ENCODE measurements around the gene AFTPH. TPM values are rescaled to one million over a fixed set of nuclear protein-coding genes. Genes with fewer than 3 reads are reported as not detected.

AFTPH gene
- total and polyA plus RNA-seq, 8 donors, result 16.1 to 35.4 (median 19.6) TPM

DNA sequence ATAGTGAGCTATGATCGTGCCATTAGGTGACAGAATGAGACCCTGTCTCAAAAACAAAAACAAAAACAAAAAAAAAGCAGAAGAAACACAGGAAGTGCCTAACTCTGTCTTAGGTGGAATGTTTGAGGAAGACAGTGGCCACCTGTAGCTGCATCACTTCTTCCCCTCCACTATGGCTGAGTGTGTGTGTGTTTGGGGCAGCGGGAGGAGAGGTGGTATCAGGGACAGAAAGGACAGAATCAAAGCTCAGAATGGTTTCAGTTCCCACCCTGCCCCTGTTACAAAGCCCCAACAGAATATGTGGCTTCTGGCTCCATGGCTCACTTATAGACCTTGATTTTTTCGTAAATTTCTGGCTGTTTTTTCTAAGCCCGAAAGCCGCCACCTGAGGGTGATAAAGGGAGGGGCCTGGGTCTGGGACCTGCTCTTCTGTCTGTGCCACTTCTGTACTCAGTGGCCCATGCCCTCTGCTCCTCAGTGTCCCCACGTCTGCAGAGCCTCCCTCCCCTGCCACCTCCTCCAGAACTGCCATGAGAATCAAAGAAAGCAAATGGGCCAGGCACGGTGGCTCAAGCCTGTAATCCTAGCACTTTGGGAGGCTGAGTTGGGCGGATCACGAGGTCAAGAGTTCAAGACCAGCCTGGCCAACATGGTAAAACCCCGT, 102.2 kb downstream of the AFTPH start:
- no peaks in the 10 kb centered on the region for H3K9me3 ChIP-seq
- no peaks in the 10 kb centered on the region for H3K36me3 ChIP-seq
- no peak for DNase-seq
- intact Hi-C loops (cut with DNase I), result no loop called here
- H3K4me3 ChIP-seq, result no peak overlapping the region
- TF ChIP-seq, protein P1, sequence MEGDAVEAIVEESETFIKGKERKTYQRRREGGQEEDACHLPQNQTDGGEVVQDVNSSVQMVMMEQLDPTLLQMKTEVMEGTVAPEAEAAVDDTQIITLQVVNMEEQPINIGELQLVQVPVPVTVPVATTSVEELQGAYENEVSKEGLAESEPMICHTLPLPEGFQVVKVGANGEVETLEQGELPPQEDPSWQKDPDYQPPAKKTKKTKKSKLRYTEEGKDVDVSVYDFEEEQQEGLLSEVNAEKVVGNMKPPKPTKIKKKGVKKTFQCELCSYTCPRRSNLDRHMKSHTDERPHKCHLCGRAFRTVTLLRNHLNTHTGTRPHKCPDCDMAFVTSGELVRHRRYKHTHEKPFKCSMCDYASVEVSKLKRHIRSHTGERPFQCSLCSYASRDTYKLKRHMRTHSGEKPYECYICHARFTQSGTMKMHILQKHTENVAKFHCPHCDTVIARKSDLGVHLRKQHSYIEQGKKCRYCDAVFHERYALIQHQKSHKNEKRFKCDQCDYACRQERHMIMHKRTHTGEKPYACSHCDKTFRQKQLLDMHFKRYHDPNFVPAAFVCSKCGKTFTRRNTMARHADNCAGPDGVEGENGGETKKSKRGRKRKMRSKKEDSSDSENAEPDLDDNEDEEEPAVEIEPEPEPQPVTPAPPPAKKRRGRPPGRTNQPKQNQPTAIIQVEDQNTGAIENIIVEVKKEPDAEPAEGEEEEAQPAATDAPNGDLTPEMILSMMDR (IDR thresholded peaks at IDR 0.05), result no peak
- no peak for FAIRE-seq
- H3K4me1 ChIP-seq, result peaks cover 0 to 3% (median 0%) of the 10 kb centered on the region in 3 donors
- no peaks in the 10 kb centered on the region for H3K27me3 ChIP-seq
- 87 to 90% methylated on average over 10 of the region's 10 CpGs for WGBS, 2 donors
- ATAC-seq, result no peak
- no peak overlapping the region for H3K27ac ChIP-seq

DNA sequence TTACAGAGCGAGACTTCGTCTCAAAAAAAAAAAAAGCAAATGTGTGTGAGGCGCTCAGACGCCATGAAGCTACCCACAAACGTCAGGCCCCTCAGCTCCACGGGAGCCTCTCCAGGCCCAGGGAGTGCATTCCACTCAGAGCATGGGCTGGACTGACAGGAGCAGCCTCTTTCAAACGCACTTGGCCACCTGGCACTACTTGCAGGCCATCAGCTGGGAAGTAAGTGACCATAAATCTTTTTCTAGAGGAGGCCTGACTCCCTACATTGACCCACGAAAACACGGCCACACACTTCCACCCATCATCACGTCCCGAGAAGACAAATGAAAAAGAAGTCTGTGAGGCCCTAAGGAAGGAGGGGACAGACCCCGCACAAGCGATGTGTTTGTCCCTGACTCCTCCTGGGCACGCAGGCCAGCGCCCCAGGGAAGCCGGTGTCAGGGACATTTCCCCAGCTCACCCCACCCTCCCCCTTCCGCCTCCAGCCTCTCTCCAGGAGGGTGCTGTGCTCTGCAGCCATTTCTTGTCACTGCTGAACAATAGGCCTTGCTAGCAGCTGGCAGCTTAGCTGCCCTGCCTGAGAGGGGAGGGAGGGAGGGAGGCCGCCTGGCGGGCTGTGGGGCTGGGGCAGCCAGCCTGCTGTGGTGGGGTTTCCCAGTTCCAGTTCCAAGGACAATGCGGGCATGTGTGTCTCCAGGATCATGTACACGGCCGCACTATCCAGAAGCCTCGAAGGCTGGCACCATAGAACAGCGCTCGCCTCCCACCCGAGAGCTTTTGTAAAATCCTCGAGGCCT, 103.0 kb downstream of the AFTPH start:
- Histone ChIP-seq H3K4me3 (no peak overlapping the region), H3K27ac (no peak overlapping the region), H3K4me1 (peaks cover 0 to 3% (median 0%) of the 10 kb centered on the region in 3 donors), H3K9me3 (no peaks in the 10 kb centered on the region), H3K27me3 (no peaks in the 10 kb centered on the region), H3K36me3 (no peaks in the 10 kb centered on the region)
- DNase-seq (peak in 2 of 6 donors; percentile 38 to 51), ATAC-seq (peak in 1 of 4 donors; percentile 20), FAIRE-seq (no peak)
- WGBS, 2 donors, result 78% methylated on average over 27 of the region's 27 CpGs
- intact Hi-C loops (cut with DNase I), result no loop called here
- TF ChIP-seq, protein P1 (IDR thresholded peaks at IDR 0.05), result no peak

DNA sequence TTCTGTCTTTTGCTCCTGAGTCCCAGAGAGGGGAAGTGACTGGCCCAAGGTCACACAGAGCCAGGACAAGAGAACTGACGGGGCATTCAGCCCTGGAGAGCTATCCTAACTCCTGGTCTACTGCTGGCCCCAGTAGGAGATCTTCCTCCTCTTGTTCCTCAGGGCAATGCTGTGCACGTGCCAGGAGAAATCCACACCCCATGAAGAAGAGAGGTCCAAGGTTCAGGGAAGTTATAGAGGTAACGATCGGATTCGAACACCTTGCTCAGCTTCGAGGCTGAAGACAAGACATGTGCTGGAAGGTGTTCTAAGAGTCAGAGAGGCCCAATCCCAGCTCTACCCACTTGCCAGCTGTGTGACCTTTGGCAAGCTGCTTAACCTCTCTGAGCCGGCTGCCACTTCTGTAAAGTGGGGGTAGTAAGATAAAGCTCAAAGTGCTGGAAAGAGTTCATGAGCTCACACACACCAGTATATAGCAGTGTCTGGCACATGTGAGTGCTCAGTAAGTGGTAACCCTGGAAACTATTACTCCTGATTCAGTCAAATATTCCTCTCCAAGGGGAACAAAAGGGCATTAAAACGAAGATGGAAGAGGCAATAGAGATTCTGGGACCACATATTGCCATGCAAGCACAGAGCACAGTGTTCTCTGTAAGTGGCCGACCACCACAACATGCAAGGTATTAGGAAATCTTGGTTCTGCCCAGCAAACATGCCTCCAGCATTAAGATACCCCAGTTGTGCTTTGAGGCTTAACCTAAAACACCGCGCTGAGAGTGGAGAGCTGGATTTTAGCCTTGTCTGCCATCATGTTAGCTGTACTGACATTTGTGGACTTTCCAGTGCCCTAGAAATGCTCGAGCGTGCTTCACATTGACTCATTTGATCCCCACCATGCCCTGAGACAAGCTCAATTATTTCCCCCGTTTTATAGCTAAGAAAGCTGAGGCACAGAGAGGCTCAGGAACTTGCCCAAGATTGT, 104.0 kb downstream of the AFTPH start:
- TF ChIP-seq, protein P1 (IDR thresholded peaks at IDR 0.05), result no peak
- no peaks in the 10 kb centered on the region for H3K9me3 ChIP-seq
- no peak for DNase-seq
- FAIRE-seq, result no peak
- H3K27me3 ChIP-seq, result no peaks in the 10 kb centered on the region
- whole genome bisulfite sequencing, 2 donors, result 76 to 85% methylated on average over 14 of the region's 14 CpGs
- H3K27ac ChIP-seq, result no peak overlapping the region
- peaks cover 0 to 2% (median 0%) of the 10 kb centered on the region in 3 donors for H3K36me3 ChIP-seq
- H3K4me3 ChIP-seq, result no peak overlapping the region
- intact Hi-C loops (cut with DNase I), result no loop called here
- peaks cover 0 to 3% (median 0%) of the 10 kb centered on the region in 3 donors for H3K4me1 ChIP-seq
- no peak for ATAC-seq

DNA sequence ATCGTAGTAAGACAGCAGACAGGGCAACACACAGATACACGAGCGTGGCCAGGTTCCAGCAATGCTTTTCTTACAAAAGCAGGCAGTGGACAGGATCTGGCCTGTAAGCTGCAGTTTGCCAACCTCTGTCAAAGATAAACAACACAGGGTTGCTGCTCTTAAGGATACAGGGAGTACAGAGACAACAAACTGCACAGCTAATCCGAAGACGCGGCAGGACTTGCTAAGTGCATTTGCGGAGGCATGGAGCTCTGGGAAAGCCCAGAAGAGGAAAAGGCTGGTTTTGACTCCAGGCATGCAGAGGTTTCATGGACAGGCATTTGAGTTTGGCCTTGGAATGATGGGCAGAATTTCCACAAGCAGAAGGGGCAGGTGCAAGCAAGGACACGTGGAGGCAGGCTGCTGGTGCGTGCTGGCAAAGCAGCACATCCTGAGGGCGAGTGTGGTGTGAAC, 105.2 kb downstream of the AFTPH start:
- H3K9me3 ChIP-seq, result no peaks in the 10 kb centered on the region
- peaks cover 0 to 9% (median 0%) of the 10 kb centered on the region in 3 donors for H3K36me3 ChIP-seq
- WGBS, 2 donors, result 35% methylated on average over 10 of the region's 10 CpGs
- H3K4me3 ChIP-seq, result no peak overlapping the region
- intact Hi-C loops (cut with DNase I), result no loop called here
- no peaks in the 10 kb centered on the region for H3K27me3 ChIP-seq
- ATAC-seq (peak; percentile 56 to 87 (median 62)), DNase-seq (peak in 1 of 6 donors; percentile 57), FAIRE-seq (no peak)
- H3K27ac ChIP-seq, result no peak overlapping the region
- peaks cover 0 to 9% (median 0%) of the 10 kb centered on the region in 3 donors for H3K4me1 ChIP-seq
- TF ChIP-seq, protein P1 (IDR thresholded peaks at IDR 0.05), result no peak
